ENCODE measurements around the gene CUL9.

CUL9 gene

DNA sequence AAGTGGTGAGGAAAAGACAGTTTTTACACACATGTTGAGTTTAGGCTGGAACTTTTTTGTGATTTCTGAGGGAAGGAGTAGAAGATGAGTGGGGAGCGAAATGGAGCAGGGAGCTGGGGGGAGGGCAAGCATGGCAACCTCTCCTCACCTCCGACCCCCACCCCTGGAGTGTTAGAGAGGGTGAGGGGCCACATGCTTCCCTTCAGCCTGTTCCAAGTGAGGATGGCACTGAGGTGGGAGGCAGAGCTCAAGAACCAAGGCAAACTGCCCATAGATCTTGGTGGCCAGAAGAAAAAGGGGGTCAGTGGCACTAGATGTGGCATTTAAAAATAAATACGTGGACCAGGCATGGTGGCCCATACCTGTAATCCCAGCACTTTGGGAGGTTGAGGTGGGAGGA is 66.1 kb downstream of the CUL9 start:
- H3K4me3 ChIP-seq (replicated peaks; ENCODE audit: low read depth, low read length): no peak overlapping the region
- TF ChIP-seq, protein P1, sequence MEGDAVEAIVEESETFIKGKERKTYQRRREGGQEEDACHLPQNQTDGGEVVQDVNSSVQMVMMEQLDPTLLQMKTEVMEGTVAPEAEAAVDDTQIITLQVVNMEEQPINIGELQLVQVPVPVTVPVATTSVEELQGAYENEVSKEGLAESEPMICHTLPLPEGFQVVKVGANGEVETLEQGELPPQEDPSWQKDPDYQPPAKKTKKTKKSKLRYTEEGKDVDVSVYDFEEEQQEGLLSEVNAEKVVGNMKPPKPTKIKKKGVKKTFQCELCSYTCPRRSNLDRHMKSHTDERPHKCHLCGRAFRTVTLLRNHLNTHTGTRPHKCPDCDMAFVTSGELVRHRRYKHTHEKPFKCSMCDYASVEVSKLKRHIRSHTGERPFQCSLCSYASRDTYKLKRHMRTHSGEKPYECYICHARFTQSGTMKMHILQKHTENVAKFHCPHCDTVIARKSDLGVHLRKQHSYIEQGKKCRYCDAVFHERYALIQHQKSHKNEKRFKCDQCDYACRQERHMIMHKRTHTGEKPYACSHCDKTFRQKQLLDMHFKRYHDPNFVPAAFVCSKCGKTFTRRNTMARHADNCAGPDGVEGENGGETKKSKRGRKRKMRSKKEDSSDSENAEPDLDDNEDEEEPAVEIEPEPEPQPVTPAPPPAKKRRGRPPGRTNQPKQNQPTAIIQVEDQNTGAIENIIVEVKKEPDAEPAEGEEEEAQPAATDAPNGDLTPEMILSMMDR (IDR thresholded peaks at IDR 0.05; ENCODE audit: low read depth, low read length, missing control alignments): no peak
- no peak for DNase-seq (ENCODE audit: extremely low read depth, low read depth)

DNA sequence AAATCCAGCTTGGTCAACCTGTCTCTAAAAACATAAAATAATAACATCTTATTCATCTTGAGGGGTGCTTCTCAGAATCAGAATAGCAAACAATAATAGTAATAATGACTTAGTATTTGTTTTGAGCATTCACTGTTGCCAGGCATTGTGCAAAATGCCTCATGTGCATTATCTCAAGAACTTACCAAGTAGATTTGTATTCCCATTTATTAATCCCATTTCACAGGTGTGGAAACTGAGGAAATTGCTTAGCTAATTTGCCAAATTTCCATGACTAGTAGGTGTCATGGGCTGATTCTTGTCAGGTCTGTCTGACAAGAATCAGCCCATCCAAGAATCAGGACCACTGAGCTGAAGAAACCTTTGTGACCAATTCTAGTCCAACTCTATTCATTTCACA is 66.8 kb downstream of the CUL9 start:
- TF ChIP-seq, protein P1 (IDR thresholded peaks at IDR 0.05; ENCODE audit: low read depth, low read length, missing control alignments): no peak
- no peak for DNase-seq (ENCODE audit: extremely low read depth, low read depth)
- no peak overlapping the region for H3K4me3 ChIP-seq (replicated peaks; ENCODE audit: low read depth, low read length)

DNA sequence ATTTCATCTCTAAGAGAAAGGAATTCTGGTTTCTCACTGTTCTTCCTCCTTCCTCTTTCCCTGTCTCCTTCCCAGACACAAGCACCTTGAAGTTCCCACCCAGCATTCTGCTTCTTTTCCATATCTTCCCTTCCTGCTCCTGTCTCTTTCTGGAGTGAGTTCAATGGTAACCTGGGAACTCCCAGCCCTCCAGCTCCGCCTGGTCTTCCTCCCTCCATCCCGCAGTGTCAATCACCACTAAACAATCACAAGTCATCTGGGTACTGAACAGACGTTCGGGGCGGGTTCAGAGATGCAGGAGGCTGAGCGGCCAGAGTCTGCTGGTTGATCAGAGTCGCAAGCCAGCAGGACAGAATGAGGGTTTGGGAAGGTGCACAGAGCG is 69.0 kb downstream of the CUL9 start:
- H3K4me3 ChIP-seq (replicated peaks; ENCODE audit: low read depth, low read length): no peak overlapping the region
- no peak for DNase-seq (ENCODE audit: extremely low read depth, low read depth)
- TF ChIP-seq, protein P1 (IDR thresholded peaks at IDR 0.05; ENCODE audit: low read depth, low read length, missing control alignments): no peak

DNA sequence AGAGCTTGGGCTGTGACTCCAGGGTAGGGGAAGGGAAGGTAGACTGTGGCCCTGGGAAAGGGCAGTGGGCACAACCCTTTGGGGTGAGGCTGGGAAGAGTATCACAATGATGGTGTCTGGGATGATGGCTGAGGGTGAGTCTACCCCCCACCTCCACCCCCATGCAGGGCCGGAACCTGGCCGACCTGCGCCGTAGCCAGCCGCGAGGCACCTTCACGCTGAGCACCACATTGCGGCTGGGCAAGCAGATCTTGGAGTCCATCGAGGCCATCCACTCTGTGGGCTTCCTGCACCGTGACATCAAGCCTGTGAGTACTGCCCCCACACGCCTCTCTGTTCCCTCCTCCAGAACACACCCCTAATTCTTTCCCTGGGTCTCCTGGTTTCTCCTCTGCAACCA is 71.4 kb downstream of the CUL9 start:
- DNase-seq (ENCODE audit: extremely low read depth, low read depth): no peak
- no peak overlapping the region for H3K4me3 ChIP-seq (replicated peaks; ENCODE audit: low read depth, low read length)

DNA sequence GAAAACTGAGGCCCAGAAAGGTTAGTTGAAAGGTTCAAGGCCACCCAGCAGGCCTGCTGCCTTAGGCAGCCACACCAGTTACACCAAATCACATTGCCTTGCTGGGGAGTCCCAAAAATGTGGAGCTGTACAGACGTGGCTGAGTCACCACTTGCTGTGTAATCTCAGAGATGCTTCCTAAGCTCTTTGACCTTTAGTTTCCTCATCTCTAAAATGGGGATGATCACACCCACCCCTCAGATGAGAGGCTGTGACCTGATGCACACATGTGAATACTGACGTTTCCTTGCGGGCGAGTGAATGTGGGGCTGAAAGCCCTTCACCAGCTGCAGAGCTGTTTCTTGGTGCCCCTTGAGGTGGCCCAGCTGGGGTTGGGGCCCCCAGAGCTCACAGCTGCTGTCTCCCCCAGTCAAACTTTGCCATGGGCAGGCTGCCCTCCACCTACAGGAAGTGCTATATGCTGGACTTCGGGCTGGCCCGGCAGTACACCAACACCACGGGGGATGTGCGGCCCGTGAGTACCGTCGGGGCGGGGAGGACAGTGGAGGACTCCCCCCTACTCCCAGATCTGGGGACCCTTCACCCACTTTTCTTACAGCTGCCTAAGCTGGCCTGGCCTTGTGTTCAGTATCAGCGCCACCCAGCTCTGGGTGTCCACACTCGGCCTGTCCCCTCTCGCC is 72.3 kb downstream of the CUL9 start:
- no peak for DNase-seq (ENCODE audit: extremely low read depth, low read depth)
- H3K4me3 ChIP-seq (replicated peaks; ENCODE audit: low read depth, low read length): no peak overlapping the region
- TF ChIP-seq, protein P1 (IDR thresholded peaks at IDR 0.05; ENCODE audit: low read depth, low read length, missing control alignments): no peak

More for the DNA sequence above, 71.4 kb downstream of the CUL9 start:
- TF ChIP-seq, protein P1 (IDR thresholded peaks at IDR 0.05; ENCODE audit: low read depth, low read length, missing control alignments): no peak

DNA sequence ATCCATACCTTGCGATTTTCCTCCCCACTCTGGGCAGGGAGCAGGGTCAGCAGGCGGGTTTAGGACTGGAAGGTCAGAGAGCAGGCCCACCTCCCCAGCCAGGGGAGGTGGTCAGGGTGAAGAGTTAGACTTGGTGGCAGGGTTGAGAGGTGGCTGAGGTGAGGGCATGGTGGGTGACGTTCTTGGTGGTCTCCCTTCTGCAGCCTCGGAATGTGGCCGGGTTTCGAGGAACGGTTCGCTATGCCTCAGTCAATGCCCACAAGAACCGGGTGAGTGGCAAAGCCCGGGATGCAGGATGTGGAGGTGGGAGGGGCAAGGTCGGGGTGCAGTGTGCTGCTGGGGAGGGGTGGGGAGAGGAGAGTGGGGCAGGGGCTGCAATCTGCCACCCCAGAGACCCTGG is 72.8 kb downstream of the CUL9 start:
- no peak for DNase-seq (ENCODE audit: extremely low read depth, low read depth)

More for the DNA sequence above, 72.8 kb downstream of the CUL9 start:
- TF ChIP-seq, protein P1 (IDR thresholded peaks at IDR 0.05; ENCODE audit: low read depth, low read length, missing control alignments): no peak
- no peak overlapping the region for H3K4me3 ChIP-seq (replicated peaks; ENCODE audit: low read depth, low read length)
